Measurements from ENCODE around the gene CYP1B1. TPM values are rescaled to one million over a fixed set of nuclear protein-coding genes. Genes with fewer than 3 reads are reported as not detected.
"Not testable (repeated sequence)": the region's sequence is repeated elsewhere in the genome, so short reads cannot be mapped to it uniquely, and the experiment has no call there.

CYP1B1 gene
- total RNA-seq, 4 donors from 2014 or later, result 2.5 to 29.1 (median 9.7) TPM

GRCh38 chr2:38021589-38021988 is 54.4 kb downstream of the CYP1B1 start:
- no peak overlapping the region for H3K27ac ChIP-seq
- in situ Hi-C loops (cut with MboI; ENCODE audit: low sequenced_read_pairs in 4 of 4) (no loop called here), intact Hi-C loops (cut with DNase I; ENCODE audit: low total_unique reads) (no loop called here)
- H3K4me1 ChIP-seq, result no peaks in the 10 kb centered on the region
- no peak overlapping the region for H3K4me3 ChIP-seq
- DNase-seq (no peak), ATAC-seq (no peak)
- no peaks in the 10 kb centered on the region for H3K9me3 ChIP-seq
- H3K36me3 ChIP-seq, result no peaks in the 10 kb centered on the region
- no peaks in the 10 kb centered on the region for H3K27me3 ChIP-seq
- no peak for TF ChIP-seq POLR2A (IDR thresholded peaks at IDR 0.05)

DNA sequence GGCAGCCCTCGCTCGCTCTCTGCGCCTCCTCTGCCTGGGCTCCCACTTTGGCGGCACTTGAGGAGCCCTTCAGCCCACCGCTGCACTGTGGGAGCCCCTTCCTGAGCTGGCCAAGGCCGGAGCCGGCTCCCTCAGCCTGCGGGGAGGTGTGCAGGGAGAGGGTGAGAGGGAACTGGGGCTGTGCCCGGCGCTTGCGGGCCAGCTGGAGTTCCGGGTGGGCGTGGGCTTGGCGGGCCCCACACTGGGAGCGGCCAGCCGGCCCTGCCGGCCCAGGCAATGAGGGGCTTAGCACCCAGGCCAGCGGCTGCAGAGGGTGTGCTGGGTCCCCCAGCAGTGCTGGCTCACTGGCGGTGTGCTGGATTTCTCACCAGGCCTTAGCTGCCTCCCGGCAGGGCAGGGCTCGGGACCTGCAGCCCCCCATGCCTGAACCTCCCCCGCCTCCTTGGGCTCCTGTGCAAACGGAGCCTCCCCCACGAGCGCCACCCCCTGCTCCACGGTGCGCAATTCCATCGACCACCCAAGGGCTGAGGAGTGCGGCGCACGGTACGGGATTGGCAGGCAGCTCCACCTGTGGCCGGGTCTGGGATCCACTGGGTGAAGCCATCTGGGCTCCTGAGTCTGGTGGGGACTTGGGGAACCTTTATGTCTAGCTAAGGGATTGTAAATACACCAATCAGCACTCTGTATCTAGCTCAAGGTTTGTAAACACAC is 55.4 kb downstream of the CYP1B1 start:
- H3K36me3 ChIP-seq; H3K4me1 ChIP-seq; in situ Hi-C loops (cut with MboI; ENCODE audit: low sequenced_read_pairs in 4 of 4); H3K27ac ChIP-seq; ATAC-seq; H3K4me3 ChIP-seq; H3K9me3 ChIP-seq; H3K27me3 ChIP-seq; intact Hi-C loops (cut with DNase I; ENCODE audit: low total_unique reads); DNase-seq: not testable (repeated sequence)

GRCh38 chr2:38017836-38018235 is 58.1 kb downstream of the CYP1B1 start:
- in situ Hi-C loops (cut with MboI; ENCODE audit: low sequenced_read_pairs in 4 of 4), result no loop called here
- Histone ChIP-seq H3K9me3 (no peaks in the 10 kb centered on the region), H3K36me3 (no peaks in the 10 kb centered on the region), H3K4me3 (no peak overlapping the region), H3K4me1 (no peaks in the 10 kb centered on the region), H3K27me3 (no peaks in the 10 kb centered on the region), H3K27ac (no peak overlapping the region)
- TF ChIP-seq POLR2A (IDR thresholded peaks at IDR 0.05) (no peak), CTCF (IDR thresholded peaks at IDR 0.05 in 4 of 5, conservative IDR thresholded peaks at IDR 0.05 in 1 of 5) (no peak)
- intact Hi-C loops (cut with DNase I; ENCODE audit: low total_unique reads), result no loop called here
- no peak for ATAC-seq
- DNase-seq, result no peak

Other genes with a start within 250 kb of the CYP1B1 start
- gene RMDN2, start 150.9 kb downstream of the CYP1B1 start, total RNA-seq, result 1 to 10 TPM; 2.7 to 6.3 (median 3.3) TPM

All from gastrocnemius medialis (tissue), 4 donors.